Inflammatory macrophage treated with lipopolysaccharide for 1 hour (primary cell): Measurements from ENCODE around the gene LRRC37A3.
"Not testable (repeated sequence)": the region's sequence is repeated elsewhere in the genome, so short reads cannot be mapped to it uniquely, and the experiment has no call there.

Experiments used
- DNase-seq, 2 donors: peaks; one replicate each; pipeline ENCODE4 v3.0.0-alpha.2; 2020 to 2022

Gene LRRC37A3

DNA sequence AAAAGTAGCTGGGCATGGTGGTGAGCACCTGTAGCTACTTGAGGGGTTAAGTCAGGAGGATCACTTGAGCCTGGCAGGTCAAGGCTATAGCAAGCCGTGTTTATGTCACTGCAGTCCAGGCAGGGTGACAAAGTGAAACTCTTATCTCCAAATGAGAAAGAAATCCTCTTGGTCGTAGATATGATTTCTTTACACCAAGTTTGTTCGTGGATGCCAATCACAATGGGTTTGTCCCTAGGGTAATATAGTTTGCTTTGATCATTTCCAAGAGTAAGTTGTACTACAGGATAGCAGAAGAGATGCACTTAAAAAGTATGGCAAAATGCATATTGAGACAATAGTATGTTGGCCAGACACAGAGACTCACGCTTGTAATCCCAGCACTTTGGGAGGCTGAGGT is 6.0 kb upstream of the LRRC37A3 start:
- not testable (repeated sequence) for DNase-seq

DNA sequence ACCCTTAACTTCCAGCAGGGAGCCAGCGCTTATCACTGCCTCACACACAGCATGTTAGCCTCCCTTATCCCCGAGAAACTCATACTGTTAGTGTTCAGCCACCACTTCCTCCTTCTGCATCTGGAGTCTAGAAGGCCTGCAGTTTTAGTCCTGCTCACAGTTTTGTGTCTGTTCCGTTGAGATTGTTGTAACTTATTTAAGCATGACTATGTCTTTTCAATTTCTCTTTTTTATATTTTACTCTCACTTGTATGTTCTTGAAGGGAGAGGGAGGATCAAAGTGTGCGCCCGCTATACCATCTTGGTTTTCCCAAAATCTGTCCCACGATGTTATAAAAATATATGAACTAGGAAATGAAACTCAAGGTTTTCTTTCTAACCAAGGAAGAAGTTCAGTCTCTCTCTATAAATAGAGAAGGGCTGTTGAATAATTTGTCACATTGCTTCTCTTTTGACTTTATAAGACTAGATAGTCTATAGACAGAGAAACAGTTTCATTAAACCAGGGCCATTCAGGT is 3.8 kb upstream of the LRRC37A3 start:
- peak; percentile 33 to 48 for DNase-seq

DNA sequence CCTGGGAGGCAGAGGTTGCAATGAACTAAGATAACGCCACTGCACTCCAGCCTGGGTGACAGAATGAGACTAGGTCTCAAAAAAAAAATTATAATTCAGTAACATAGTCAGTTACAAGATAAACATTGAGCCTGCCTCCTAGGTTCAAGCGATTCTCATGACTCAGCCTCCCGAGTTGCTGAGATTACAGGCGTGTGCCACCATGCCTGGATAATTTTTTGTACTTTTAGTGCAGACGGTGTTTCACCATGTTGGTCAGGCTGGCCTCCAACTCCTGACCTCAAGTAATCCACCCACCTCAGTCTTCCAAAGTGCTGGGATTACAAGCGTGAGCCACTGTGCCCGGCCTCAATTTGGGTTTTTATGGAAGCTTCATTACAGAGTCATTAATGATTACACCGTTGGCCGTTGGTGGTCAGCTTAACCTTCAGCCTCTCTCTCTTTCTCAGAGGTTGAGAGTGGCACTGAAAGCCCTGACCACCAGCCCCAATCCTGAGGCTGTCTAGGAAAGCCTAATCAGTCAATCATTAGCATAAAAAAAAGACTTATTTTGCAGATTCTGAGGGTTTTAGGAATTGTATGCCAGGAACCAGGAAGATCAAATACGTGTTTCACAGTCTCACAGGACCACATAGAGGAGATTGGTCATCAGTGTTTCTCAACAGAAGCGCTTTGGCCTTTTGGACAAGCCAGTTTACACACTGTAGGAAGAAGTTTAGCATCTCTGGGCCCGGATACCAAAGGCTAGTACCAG is 1.3 kb upstream of the LRRC37A3 start:
- DNase-seq = peak; percentile 22 to 42

DNA sequence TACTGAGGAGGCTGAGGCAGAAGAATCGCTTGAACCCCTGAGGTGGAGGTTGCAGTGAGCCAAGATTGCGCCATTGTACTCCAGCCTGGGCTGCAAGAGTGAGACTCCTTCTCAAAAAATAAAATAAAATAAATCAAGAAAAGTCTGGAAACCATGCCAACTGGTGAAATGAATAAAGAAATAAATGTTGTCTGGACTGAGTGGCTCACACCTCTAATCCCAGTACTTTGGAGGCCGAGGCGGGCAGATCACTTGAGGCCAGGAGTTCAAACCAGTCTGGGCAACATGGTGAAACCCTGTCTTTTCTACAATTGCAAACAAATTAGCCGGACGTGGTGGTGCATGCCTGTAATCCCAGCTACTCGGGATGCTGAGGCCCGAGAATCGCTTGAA is 744 bp upstream of the LRRC37A3 start:
- peak; percentile 5 to 6 for DNase-seq

DNA sequence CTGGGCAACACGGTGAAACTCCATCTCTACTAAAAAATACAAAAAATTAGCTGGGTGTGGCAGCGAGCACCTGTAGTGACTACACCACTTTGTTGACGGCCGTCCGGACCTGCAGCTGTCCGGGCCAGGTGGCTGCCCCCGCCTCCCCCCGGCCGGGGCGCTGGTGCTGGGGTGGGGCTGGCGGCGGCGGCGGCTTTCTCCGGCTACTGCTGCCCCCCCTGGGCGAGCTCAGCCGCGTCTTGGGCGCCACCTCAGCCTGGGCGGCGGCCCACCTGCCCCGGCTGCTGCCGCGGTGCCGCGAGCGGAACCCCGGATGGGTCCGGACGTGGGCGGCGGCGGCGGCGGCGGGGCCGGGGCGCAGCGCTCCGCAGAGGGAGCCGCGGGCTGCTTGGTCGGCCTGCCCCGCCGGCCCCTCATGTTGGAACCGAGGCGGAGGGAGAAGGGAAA is 413 bp downstream of the LRRC37A3 start:
- peak in 1 of 2 donors; percentile 12 for DNase-seq

DNA sequence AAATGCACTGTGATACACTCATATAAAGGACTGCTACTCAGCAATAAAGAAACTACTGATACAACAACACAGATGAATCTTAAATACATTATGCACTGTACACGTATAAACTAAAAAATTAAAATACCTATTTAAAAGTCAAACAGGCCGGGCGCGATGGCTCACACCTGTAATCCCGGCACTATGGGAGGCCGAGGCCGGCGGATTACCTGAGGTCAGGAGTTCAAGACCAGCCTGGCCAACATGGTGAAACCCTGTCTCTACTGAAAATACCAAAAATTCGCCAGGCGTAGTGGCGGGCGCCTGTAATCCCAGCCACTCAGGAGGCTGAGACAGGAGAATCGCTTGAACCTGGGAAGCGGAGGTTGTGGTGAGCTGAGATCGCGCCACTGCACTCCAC is 1.7 kb downstream of the LRRC37A3 start:
- DNase-seq = not testable (repeated sequence)

DNA sequence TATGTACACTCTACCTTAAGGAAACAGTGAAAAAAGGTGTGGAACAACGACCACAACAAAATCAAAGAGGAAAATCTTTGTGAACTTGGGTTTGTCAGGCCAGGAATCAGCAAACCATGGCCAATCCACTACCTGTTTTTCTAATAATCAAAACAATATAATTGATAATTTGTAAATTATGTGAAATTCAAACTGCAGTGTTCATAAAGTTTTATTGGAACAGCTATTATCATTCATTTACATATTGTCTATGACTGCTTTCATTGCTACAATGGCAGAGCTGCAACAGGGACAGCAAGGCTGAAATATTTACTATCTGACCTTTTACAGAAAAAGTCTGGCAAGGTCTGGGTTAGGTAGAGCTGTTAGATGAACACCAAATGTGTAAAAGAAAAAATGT is 4.0 kb downstream of the LRRC37A3 start:
- DNase-seq = not testable (repeated sequence)

DNA sequence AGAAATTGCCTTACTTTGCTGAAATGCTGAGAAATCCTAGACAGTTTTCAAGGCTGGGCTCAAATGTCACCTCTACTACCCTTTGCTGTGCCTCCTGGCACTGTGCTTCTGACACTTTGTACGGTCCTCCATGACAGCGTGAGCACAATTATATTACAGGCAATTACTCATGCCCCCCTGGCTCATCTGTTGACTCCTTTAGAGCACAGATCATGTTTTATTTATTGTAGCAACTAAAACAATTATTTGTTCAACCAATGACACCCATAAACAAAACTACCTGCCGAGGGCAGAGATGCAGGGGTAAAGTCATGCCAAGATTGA is 9.1 kb downstream of the LRRC37A3 start:
- DNase-seq = not testable (repeated sequence)

DNA sequence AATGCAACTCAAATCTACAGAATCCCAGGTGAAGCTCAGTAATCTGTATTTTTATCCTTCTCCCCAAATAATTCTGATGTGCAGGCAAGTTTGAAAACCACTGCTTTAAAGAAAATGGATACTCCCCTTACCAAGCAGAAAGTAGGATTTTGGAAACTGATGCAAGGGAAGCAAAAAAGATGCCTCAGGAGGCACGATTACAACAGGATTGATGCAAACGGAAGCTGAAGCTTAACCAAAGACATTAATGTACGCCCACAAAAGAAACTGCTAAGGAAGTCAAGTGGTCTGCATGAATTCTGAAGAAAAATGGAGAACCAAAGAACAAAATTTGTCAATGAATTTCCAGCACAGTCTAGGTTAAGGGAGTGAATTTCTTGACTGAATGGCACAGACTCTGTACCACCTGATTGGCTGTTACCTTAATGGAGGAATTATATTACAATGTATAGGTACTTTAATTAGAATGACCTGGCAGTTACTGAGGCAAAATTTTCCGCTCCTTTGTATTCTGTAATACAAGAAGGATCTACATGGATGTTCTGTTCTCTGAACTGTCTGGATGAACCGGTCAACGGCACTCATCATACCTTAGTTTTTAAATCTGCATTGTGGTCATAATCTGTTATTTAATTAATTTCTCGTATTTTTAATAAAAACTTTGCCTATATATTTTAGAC is 9.6 kb downstream of the LRRC37A3 start:
- DNase-seq = not testable (repeated sequence)

DNA sequence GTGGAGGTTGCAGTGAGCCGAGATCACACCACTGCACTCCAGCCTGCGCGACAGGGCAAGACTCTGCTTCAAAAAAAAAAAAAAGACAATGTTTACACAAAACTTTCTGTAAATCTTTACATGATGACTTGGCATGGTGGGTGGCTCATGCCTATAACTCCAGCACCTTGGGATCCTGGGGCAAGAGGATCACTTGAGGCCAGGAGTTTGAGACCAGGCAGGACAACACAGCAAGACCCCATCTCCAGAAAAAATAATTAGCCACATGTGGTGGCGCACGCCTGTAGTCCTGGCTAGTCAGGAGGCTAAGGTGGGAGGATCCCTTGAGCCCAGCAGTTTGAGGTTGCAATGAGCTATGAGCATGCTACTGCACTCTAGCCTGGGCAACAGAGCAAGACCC is 15.2 kb downstream of the LRRC37A3 start:
- not testable (repeated sequence) for DNase-seq

DNA sequence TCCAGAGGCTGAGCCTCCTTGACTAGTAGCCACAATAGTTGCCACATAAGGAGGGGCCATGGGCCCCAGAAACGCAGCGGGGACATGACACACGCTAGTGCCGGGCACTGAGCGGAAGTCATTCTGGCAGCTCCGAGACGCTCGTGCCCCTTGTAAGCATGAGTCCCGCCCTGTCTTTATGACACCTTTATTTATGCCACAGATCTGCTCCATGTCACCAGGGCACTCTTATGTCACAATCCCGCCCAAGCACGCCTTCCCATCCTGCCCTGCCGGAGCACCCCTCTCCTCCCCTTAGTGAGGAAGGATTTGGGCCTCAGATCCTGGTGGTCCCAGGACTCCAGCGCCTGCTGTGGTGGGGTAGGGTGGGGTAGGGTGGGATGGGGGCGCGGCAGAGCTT is 22.1 kb downstream of the LRRC37A3 start:
- DNase-seq = not testable (repeated sequence)

DNA sequence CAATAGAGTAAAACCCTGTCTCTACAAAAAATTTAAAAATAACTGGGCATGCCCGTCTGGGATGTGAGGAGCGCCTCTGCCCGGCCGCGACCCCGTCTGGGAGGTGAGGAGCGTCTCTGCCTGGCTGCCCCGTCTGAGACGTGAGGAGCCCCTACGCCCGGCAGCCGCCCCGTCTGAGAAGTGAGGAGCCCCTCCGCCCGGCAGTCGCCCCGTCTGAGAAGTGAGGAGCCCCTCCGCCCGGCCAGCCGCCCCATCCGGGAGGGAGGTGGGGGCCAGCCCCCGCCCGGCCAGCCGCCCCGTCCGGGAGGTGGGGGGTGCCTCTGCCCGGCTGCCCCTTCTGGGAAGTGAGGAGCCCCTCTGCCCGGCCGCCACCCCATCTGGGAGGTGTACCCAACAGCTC is 45.1 kb downstream of the LRRC37A3 start:
- DNase-seq = not testable (repeated sequence)

DNA sequence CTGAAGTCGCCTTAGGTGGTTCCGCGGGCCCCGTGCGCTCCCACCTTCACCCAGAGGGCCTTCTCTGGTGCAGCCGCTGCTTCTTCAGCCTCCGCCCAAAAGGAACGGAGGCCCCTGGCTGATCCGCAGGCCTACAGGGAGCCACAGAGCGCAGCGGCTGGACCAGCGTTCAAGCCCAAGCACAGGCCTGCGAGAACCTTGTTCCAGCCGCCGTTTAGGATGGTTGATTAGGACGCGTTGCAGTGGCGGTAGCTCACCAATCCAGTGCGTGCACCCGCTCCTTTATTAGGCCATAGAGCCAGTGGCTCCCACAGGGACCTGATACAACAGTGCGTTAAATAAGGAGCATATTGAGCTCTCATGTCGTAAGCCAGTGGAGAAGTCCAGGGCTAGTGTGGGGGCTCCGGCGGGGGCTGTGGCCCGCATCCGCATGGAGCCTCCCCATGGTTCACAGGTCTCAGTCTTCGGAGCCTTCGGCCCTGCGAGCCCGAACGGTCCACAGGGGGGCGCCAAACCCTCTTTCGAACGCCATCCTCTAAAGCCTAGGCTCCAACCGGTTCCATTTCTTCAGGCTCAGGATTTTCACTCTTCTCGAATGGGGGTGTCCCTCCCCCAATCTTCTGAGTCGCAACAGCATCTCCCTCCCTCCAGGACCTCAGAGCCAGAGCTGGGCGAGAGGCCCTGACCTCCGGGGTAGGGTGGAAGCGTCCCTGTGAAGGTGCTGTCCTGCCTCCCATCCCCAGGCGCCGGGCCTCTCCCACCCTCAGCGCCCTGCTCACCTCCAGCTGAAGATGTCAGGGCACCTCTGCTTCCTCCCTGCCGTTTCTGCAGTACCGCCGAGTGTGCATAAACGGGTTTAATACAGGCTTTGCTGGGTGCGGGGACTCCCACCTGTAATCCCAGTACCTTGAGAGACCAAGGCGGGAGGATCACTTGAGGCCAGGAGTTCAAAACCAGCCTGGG is 71.5 kb downstream of the LRRC37A3 start:
- peak; percentile 40 to 89 for DNase-seq

DNA sequence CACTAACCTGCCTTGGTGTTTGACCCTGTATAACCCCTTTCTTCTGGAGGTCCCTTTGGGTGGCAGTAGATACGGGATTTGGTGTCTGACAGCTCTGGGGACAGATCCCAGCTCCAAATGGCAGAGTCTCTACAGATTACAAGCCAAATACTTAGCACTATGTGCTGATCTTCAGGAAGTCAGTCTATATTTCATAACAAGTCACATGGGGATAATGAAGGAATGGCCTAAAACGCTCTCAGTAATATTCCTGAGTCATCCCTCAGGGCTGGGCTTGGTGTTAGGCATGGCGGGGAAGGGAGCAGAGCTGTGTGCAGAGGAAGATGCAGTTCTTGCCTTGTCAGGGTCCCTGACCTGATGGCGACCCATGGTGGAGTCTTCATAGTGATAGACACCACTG is 72.4 kb downstream of the LRRC37A3 start:
- peak; percentile 65 to 75 for DNase-seq

DNA sequence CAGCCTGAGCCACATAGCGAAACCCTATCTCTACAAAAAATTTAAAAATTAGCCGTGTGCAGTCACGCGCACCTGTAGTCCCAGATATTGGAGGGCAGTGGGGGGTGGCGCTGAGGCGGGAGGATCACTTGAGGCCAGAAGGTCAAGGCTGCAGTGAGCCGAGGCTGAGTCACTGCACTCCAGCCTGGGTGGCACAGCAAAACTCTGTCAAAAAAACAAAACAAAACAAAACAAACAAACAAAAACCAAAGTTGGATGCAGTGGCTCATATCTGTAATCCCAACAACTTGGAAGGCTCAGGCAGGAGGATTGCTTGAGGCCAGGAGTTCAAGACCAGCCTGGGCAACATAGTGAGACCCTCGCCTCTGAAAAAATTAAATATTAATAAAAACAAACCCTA is 75.4 kb downstream of the LRRC37A3 start:
- not testable (repeated sequence) for DNase-seq

DNA sequence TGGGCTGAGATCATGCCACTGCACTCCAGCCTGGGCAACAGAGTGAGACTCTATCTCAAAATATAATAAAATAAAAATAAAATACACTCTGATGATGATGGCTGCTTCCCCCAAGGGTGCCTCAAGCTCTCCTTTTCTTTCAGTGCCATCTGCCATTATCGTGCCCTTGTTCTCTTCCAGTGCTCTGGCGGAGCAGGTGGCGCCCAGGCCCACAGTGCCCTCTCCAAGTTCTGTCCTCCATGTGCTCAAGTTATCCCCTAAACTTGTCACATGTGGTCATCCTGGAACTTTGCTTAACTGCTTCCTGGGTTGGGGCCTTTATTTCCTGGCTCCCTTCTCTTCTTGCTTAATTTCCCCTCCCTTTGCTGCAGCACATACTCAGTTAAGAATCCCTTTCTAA is 76.4 kb downstream of the LRRC37A3 start:
- not testable (repeated sequence) for DNase-seq

DNA sequence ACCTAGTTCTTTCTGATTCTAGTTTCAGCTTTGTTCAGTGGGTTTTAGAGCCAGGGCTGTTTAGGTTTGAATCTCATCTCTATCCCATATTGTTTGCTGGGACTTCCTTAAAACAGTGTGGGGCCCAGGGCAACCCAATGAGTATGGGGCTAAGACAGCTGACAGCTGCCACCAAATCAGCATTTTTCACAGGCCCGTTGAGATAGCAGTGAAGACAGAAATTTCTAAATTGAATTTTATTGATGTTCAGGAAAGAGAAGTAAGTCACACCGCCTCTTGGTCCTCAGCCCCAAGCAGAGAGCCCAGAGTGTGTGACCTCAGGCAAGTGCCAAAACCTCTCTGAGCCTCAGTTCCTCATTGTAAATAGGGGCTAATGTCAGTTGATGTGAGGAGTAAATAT is 78.3 kb downstream of the LRRC37A3 start:
- DNase-seq = peak in 1 of 2 donors; percentile 11

DNA sequence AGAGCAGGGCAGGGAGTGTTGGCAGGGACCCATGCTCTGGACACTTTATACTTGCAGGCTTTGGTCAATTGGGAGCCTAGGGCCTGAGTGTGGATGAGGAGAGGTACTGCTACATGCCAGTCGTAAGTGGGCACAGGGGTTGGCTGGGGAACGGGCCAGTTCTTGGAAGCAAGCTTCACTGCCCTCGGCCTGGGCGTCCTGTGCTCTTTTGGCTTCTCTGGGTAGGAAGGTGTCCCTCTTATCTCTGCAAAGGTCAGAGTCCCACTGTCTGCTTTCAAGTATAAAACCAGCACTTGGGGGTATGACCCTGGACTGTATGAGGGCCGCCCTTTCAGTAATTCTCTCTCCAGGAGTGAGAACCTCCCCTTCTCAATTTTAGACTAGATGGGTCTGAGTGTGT is 80.8 kb downstream of the LRRC37A3 start:
- DNase-seq = not testable (repeated sequence)

DNA sequence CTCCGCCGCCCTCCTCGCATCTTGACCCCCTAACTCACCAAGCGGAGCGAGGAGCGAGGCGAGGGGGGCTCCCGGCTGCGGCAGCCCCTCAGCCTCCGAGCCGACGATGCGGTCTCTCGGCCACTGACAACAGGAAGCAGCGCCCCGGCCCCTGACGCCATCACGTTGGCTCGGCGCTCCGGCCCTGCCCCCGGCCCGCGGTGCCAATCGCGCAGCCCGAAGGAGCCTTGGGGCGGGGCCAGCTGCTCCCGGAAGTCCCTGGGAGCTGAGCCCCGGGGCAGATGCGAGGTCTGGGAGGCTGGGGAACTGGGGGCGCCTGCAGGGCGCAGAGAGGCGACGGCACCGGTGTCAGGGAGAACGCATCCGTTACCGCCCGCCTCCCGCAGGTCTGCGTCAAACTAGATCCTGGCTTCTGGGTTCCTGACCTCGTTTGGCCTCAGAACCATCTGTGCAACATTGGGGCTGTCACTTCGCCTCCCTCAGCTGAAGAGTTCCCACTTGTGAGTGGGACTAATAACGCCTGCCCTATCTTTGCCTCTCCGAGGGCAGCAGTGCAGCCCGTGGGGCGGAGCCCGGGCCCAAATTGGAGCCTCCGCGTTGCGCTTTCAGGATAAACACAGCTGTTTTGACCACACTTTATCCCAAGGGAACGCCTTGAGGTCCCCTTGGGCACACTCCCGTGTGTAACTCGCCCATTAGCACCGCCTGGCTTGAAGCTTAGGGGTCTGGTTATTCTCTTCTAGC is 82.1 kb downstream of the LRRC37A3 start:
- DNase-seq = peak; percentile 76 to 78

DNA sequence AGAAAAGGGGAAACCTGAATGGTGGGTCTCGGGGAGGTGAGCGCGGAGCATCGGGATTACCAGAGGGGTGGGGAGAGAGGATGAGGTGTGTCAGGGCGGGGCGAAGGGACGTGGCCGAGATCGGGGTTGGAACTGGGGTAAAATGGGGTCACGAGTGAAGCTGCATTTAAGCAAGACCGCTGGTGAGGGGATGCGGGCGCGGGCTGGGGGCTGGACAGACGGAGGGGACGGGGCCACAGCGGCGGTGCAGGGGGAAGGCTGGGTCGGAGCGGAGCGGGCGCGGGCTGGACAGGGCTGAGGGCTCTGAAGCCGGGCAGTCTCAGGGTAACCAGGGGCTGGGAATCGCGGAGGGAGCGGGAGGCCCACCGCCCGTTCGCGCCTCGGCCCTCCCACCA is 82.7 kb downstream of the LRRC37A3 start:
- peak in 1 of 2 donors; percentile 3 for DNase-seq

DNA sequence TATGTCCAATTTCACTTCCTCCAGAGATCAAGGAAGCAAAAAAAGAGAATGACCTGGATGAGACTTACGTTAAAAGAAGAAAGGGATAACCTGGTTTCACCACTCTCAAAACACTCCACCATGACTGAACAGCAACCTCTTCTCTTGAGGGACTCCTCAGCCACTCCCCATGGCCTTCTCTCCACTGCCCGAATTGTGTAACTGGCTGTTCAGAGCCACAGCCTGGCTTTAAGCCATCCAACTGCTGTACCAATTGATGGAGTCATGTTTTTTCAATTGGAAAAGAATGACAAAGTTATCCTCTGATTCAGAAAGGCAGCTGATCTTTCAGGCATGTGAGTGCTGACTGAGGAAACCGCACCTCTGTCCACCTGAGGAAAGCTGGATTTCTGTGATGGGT is 85.2 kb downstream of the LRRC37A3 start:
- peak in 1 of 2 donors; percentile 2 for DNase-seq

DNA sequence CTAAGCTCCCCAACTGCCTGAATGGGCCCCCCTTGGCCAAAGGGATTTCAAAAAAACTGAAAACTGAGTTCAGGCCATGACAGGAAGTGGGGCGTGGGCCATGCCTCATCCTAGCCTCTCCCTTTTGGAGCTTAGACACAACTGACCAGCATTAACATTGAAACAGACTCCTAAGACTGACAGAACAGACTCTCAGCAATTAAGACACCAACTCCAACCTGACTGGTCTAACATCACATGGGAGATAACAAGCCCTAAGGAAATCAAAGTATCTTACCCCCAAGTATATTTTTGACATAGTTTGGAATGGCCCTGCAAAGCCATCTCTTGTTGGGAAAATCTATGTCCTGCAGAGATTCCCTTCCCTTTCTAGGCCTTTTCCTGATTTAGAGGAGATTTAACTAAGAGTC is 88.6 kb downstream of the LRRC37A3 start:
- not testable (repeated sequence) for DNase-seq
